DMS79 treated with DMSO at 0.1 percent for 48 hours (cell line): ENCODE results near the gene TBCD.
"Not testable (repeated sequence)": the region's sequence is repeated elsewhere in the genome, so short reads cannot be mapped to it uniquely, and the experiment has no call there.

Experiments used
- DNase-seq: peaks from one replicate; lab custom pipeline; 2025; lab: John Stamatoyannopoulos, UW

The TBCD gene

DNA sequence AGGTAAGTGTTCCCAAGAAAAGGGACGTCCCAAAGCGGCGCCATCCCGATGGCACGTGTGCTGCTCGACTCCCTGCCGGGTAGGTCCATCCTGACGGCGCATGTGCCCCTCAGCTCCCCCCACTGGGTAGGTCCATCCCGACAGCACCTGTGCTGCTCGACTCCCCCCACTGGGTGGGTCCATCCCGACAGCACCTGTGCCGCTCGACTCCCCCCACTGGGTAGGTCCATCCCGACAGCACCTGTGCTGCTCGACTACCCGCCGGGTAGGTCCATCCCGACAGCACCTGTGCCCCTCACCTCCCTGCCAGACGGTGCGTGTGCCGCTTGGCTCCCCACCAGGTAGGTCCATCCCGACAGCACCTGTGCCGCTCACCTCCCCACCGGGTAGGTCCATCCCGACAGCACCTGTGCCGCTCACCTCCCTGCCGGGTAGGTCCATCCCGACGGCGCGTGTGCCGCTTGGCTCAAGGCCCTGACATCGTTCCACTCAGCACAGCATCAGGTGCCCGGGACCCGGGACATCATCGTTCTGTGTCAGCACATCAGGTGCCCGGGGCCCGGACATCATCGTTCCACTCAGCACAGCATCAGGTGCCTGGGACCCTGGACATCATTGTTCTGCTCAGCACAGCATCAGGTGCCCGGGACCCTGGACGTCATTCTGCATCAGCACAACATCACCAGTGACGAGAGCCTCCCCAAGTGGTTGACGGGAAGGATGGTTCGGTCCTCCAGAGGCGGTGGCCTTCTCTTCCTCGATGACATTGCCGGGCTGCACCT is 22.2 kb upstream of the TBCD start:
- no peak for DNase-seq

DNA sequence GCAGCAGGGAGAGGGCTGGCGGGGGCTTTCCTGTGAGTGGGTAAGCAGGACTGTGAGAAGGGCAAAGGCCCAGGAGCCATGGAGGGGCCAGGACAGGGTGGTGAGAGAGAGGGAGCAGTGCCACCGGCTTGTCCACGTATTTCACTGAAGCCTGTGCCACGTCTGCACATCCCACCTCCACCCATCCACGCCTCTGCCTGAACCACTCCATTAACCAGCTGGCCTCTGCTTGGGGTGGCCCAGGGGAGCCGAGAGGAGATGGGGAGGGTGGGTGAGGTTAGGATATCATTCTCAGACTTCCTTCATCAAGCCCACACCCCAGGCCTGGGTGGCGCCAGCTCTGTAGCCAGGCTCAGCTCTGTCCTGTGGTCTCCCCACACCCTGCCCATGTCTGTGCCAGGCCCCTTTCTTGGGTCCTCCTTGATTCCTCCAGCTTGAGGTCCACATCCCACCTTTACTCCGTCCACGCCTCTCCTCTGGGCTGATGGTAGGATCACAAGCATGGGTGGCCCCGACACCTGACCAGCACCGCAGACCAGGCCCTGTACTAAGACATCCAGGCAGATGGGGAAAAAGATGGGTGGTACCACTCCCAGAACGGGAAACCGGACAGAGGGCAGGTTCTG is 19.6 kb upstream of the TBCD start:
- DNase-seq = no peak

GRCh38 chr17:82734987-82735866 is 16.6 kb upstream of the TBCD start, which contains the start of gene FN3K:
Gene FN3K, plus strand, starts transcription at chr17:82735615. Its CDS starts 22 bp downstream, at chr17:82735637.
- peak; percentile 20 for DNase-seq

GRCh38 chr17:82736511-82737185 is 15.2 kb upstream of the TBCD start:
- DNase-seq = no peak

GRCh38 chr17:82737967-82738877 is 13.6 kb upstream of the TBCD start:
- no peak for DNase-seq

- no peak for DNase-seq
These were observed 10.7 kb upstream of the TBCD start for GRCh38 chr17:82740906-82741759.

GRCh38 chr17:82743344-82744219 is 8.3 kb upstream of the TBCD start:
- DNase-seq = no peak

DNA sequence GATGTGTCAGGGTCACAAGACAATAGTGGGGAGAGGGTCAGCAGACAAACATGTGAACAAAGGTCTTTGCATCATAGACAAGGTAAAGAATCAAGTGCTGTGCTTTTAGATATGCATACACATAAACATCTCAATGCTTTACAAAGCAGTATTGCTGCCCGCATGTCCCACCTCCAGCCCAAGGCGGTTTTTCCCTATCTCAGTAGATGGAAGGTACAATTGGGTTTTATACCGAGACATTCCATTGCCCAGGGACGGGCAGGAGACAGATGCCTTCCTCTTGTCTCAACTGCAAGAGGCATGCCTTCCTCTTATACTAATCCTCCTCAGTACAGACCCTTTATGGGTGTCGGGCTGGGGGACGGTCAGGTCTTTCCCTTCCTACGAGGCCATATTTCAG is 7.1 kb upstream of the TBCD start:
- not testable (repeated sequence) for DNase-seq

DNA sequence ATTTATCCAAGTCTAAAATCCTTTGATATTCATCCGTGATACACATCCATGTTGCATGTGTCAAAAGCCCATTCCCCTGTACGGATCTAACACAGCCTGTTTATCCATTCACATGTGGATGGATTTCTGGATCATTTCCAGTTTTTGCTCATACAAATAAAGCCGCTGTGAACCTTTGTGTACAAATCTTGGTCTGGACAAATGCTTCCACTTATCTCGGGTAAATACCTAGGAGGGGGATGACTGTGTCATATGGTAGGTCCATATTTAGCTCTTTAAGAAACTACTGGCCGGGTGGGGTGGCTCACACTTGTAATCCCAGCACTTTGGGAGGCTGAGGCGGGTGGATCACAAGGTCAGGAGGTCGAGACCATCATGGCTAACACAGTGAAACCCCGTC is 6.3 kb upstream of the TBCD start:
- no peak for DNase-seq

- no peak for DNase-seq
These were observed 3.1 kb upstream of the TBCD start for GRCh38 chr17:82748756-82749155.

DNA sequence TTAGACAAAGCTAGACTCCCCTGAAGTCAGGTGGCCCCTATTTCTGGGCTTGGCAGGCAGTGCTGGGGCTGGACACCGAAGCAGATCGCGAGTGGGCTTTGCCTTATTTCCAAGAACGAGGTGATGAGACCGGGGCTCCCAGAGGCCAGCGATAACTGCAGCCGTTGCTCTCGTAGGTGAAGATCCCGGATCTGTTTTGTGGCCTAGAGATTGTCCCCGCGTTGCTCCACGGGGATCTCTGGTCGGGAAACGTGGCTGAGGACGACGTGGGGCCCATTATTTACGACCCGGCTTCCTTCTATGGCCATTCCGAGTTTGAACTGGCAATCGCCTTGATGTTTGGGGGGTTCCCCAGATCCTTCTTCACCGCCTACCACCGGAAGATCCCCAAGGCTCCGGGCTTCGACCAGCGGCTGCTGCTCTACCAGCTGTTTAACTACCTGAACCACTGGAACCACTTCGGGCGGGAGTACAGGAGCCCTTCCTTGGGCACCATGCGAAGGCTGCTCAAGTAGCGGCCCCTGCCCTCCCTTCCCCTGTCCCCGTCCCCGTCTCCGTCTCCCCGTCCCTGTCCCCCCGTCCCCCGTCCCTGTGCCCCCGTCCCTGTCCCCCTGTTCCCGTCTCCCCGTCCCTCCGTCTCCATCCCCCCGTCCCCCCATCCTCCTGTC is 1.5 kb upstream of the TBCD start:
- DNase-seq = no peak

- DNase-seq = no peak
These were observed 694 bp upstream of the TBCD start for GRCh38 chr17:82751171-82751570.

DNA sequence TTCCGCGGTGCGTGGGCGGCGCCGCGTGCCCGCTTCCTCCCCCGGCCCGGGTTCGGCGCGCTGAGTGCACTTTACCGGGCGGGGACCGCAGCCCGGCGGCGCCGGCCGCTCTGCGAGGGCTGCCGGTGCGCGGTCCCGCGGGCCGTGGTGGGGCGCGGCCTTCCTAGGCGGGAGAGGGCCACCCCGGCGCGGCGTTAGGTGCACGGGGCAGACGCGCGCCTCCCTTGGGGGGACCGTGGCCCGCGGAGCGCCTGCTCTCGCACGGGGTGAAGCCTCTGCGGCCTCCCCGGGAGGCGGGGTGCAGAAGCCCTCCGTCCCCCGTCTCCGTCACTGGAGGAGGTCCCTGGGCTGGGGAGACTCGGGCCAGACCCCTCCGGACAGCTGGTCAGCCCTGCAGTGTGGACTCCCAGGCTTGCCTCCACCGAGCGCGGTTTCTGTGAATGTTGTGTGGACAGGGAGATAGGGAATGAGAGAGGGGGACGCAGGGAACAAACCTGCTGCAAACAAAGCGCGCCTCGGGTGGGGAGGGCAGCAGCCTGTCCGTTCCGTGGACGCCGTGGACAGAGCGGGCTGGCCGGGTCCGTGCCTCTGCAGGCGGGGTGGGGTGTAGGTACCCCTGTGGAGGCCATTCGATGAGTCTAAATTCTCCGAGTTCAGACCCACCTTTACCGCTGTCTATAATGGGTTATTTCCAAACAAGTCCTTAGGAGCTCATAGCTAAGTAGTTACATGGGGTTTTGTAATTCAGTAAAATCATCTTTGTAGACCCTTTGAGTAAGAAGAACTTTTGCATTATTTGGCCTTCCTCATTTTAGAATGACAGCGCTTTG is 721 bp downstream of the TBCD start:
- DNase-seq = no peak

DNA sequence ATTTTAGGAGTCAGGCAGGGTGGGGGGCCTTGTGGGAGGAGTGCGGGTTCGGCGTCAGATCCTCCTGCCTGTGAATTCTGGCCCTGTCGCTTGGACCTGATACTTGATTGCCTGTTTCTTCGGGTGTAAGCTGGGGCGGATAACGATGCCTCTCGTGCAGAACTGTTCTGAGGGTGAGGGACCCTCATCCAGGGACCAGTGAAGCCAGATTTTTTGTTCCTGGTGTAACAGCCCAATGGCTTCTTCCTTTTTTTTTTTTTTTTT is 1.3 kb downstream of the TBCD start:
- no peak for DNase-seq

DNA sequence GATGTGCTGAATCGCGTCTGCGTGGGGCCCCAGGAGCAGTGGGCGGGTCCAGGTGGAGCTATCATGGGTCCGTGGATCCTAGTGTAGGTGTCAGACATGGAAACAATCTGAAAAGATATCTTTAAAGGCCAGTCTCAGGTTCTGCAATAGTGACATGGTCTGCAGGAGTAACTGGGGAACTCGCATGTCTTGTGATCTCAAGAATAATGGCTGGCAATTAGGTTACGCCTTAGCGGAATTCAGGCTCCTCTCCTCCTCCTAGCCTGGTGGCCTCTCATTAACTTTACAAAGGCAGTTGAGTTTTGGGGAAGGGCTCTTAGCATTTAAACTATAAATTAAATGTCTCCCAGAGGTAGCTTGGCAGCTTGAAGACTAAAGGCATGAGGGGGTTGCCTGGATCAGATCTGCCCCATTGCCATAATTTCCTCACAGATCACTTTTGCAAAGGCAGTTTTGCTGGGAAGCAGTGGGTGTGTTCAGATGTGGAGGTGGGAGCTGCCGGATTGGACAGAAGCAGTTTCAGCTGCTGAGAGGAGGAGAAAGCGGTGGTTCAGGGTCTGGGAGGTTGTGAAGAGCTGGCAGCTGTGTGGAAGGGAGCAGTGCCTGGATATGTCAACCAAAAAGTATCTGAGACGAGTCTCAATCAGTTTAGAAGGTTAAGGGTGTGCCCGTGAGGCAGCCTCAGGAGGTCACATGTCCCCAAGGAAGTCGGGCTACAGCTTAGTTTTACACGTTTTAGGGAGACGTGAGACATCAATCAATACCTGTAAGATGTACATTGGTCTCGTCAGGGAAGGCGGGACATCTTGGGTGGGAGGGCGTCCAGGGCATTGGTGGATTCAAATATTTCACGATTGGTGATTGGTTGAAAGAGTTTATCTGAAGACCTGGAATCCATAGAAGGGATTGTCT is 2.7 kb downstream of the TBCD start:
- no peak for DNase-seq

GRCh38 chr17:82756166-82756565 is 4.3 kb downstream of the TBCD start:
- DNase-seq = no peak

- no peak for DNase-seq
These were observed 13.5 kb downstream of the TBCD start for GRCh38 chr17:82765371-82765770.
